Heart left ventricle (tissue), 13 donors: ENCODE measurements around the gene SLC22A12.

Experiments
- CTCF ChIP-seq, 12 donors: fragments of 200-600 bp; sonication (generic) in 4 of 12; IDR thresholded peaks; one replicate each; pipeline versions ENCODE4 v1.5.0 to v1.8.0; 2018 to 2022; ENCODE audit warnings: antibody characterized with exemption in 12 of 12, mild to moderate bottlenecking in 5 of 12
- POLR2A ChIP-seq, 2 donors: fragments of 450-650 bp; IDR thresholded peaks; one replicate each; pipeline ENCODE4 v1.6.1; 2017; ENCODE audit warnings: antibody characterized with exemption in 2 of 2, mild to moderate bottlenecking in 2 of 2, moderate library complexity in 2 of 2
- donor health status: ischemic (EF 13 %, LVEDD 7.1; RV severe dilation, severe dysfunction).
- donor health status: DM: no; HTN: yes; CAD: no.
- donor health status: DM: no; HTN: no; CAD: no.
- donor health status: ischemic (EF 25% LVEDD 6.9; RV normal size, moderate dysfunction).
- donor health status: ischemic (EF 25% LVEDD 5.7; RV mildly dilated, moderate dysfunction).
- donor health status: ischemic (EF 35%, LVEDD 5.7; RV mildly dilated, moderate dysfunction).
- donor health status: nonischemic (EF 11% LVEDD 7.7; RV severe dilation, severe dysfunction).
- donor health status: DM: yes; HTN: yes; CAD: no.
- donor health status: PGD.
- donor health status: ischemic (EF 29% LVEDD 5.4; RV normal size, mild dysfunction).
- donor health status: nonischemic (EF 23%, LVEDD 6.1; RV moderate dilation, normal function).

DNA sequence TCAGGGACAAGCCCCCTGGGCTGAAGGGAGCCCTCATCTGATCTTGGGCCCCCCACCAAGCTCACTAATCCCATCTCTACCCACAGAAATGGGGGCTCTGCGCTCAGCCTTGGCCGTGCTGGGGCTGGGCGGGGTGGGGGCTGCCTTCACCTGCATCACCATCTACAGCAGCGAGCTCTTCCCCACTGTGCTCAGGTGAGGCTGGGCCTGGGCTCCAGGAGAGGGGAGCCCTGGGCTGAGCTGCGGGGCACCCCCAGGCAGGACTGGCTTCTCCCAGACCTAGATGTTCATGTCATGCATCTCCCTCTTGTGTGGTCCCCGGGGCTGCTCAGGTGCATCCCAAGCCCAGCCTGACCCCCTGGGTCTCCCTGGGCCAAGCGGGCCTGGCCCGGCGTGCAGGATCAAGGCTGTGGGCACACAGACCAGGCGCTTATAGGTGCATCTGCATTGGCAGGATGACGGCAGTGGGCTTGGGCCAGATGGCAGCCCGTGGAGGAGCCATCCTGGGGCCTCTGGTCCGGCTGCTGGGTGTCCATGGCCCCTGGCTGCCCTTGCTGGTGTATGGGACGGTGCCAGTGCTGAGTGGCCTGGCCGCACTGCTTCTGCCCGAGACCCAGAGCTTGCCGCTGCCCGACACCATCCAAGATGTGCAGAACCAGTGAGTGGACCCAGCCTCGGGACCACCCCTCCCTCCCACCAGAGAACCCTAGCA lies 9.4 kb downstream of the SLC22A12 start:
- TF ChIP-seq CTCF (IDR thresholded peaks at IDR 0.05) (no peak), POLR2A (IDR thresholded peaks at IDR 0.05) (no peak)
